Right ventricle myocardium inferior (tissue), 1 donor: ENCODE results near the gene SZT2. TPM values are rescaled to one million over a fixed set of nuclear protein-coding genes. Genes with fewer than 3 reads are reported as not detected.

Source experiments
- ATAC-seq: fragments of 200-7000 bp; cut with Tn5 transposase; one replicate; pipeline ENCODE4 v1.9.1; 2020; ENCODE audit warnings: mild to moderate bottlenecking, moderate library complexity
- DNase-seq: peaks from one replicate; pipeline ENCODE4 v3.0.0; 2021; ENCODE audit errors: missing footprints
- intact Hi-C: fragments of 100-400 bp; cut with DNase I; formaldehyde crosslinking; loops from one replicate; pipeline ENCODE4 v1.11.0; 2022
- total RNA-seq: library from RNA; stranded (reverse); fragmentation: NEBNext Ultra II Directional; extraction: Animal tissue kit (Norgen Biotek cat#: 25700); gene quantifications from one replicate; pipeline ENCODE4 v1.2.1, GENCODE V29; 2021
- donor health status: DM: no; HTN: yes; CAD: no; lungs with severe emphysema.

SZT2 gene
- total RNA-seq, 1 donor from 2014 or later, result 22.5 TPM

GRCh38 chr1:43414634-43415223 is 25.0 kb downstream of the SZT2 start:
- DNase-seq (no peak), ATAC-seq (peak; percentile 76)
- intact Hi-C loops, result loop anchor here (1.0 kb wide), 1 partner anchor 187 kb away; no protein-coding TSS in a partner anchor

- no peak for ATAC-seq
- intact Hi-C loops, result no loop called here
- DNase-seq, result no peak
Observed at GRCh38 chr1:43415901-43416300, 26.2 kb downstream of the SZT2 start.

GRCh38 chr1:43418858-43419257 is 29.2 kb downstream of the SZT2 start:
- no peak for DNase-seq
- intact Hi-C loops, result no loop called here
- ATAC-seq, result no peak

- intact Hi-C loops, result no loop called here
- ATAC-seq, result no peak
Observed at GRCh38 chr1:43419627-43420425, 30.1 kb downstream of the SZT2 start.

GRCh38 chr1:43420874-43421273 is 31.2 kb downstream of the SZT2 start:
- DNase-seq, result no peak
- intact Hi-C loops, result no loop called here
- ATAC-seq, result no peak

More at GRCh38 chr1:43419627-43420425, 30.1 kb downstream of the SZT2 start:
- DNase-seq, result no peak

GRCh38 chr1:43421396-43421795 is 31.7 kb downstream of the SZT2 start:
- intact Hi-C loops, result no loop called here
- no peak for DNase-seq
- no peak for ATAC-seq

- intact Hi-C loops, result no loop called here
- ATAC-seq (no peak), DNase-seq (no peak)
Observed at GRCh38 chr1:43421976-43422750, 32.5 kb downstream of the SZT2 start.

GRCh38 chr1:43422995-43423671 is 33.4 kb downstream of the SZT2 start:
- intact Hi-C loops, result no loop called here
- no peak for DNase-seq
- ATAC-seq, result no peak

- intact Hi-C loops, result no loop called here
- ATAC-seq, result no peak
- no peak for DNase-seq
Observed at GRCh38 chr1:43423672-43424550, 34.2 kb downstream of the SZT2 start.

- DNase-seq, result no peak
- intact Hi-C loops, result no loop called here
- no peak for ATAC-seq
Observed at GRCh38 chr1:43425045-43425444, 35.3 kb downstream of the SZT2 start.

- DNase-seq (no peak), ATAC-seq (no peak)
- intact Hi-C loops, result no loop called here
Observed at GRCh38 chr1:43426221-43426620, 36.5 kb downstream of the SZT2 start.

GRCh38 chr1:43427524-43427923 is 37.8 kb downstream of the SZT2 start:
- intact Hi-C loops, result no loop called here
- ATAC-seq, result no peak
- DNase-seq, result peak; percentile 21

GRCh38 chr1:43427941-43428340 is 38.2 kb downstream of the SZT2 start:
- peak; percentile 11 for DNase-seq
- intact Hi-C loops, result no loop called here
- ATAC-seq, result no peak

GRCh38 chr1:43430831-43431230 is 41.1 kb downstream of the SZT2 start:
- intact Hi-C loops, result no loop called here
- ATAC-seq (no peak), DNase-seq (no peak)

- no peak for ATAC-seq
Observed at GRCh38 chr1:43431676-43432075, 42.0 kb downstream of the SZT2 start.

GRCh38 chr1:43432171-43432860 is 42.6 kb downstream of the SZT2 start:
- intact Hi-C loops, result no loop called here
- ATAC-seq, result no peak

More at GRCh38 chr1:43431676-43432075, 42.0 kb downstream of the SZT2 start:
- intact Hi-C loops, result no loop called here
- DNase-seq, result no peak

GRCh38 chr1:43432907-43433306 is 43.2 kb downstream of the SZT2 start:
- DNase-seq (no peak), ATAC-seq (no peak)
- intact Hi-C loops, result no loop called here

More at GRCh38 chr1:43432171-43432860, 42.6 kb downstream of the SZT2 start:
- DNase-seq, result peak; percentile 51

- intact Hi-C loops, result no loop called here
- ATAC-seq (no peak), DNase-seq (no peak)
Observed at GRCh38 chr1:43434256-43434655, 44.6 kb downstream of the SZT2 start.
